Measurements from ENCODE around the gene RNASE4. TPM values are rescaled to one million over a fixed set of nuclear protein-coding genes. Genes with fewer than 3 reads are reported as not detected.

RNASE4 gene
- total and polyA plus RNA-seq, 2 donors (not counting 3 experiments of a cell fraction or from before 2014, with no cell fraction given): 6.9 to 27.4 TPM

DNA sequence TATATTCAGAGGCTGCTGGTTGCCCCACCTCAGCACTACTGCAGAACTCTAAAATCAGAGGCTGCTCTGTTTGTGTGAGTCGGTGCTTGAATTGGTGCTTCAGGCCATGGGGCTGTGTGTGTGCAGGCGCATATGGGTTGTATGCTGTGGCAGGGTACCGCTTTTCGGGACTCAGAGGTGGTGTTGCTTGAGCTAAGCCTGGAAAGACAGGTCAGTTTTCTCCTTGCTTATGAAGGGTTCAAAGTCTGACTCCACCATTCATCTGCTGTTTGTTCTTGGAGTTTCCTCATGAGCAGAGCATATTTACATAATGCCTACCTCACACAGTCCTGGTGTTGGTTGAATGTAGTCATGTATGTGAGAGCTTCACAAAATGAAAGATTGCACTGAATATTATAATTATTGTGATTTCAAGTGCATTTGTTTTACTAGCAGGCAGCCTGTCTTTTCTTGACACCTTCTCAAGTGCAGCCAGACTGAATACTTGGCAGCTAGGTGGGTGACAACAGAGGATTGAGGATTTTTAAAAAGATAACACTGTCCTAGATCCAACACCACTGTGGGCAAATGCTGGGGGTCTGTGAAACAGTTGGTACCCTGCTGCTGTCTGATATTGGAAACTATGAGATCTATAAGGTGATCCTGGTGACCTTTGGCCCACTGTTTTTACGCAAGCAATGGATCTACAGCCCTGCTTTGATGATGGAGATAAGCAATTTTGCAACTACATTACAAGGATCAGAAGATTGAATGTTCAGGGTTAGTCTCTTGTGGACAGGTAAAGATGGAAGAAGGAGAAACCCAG lies 3.2 kb downstream of the RNASE4 start:
- H3K9ac ChIP-seq (replicated peaks; ENCODE audit: extremely low read depth, insufficient read depth, low read length): no peak overlapping the region
- no peak overlapping the region for H3K4me2 ChIP-seq (ENCODE audit: insufficient read depth, low read length)
- H3K9me3 ChIP-seq (replicated peaks; ENCODE audit: control insufficient read depth, insufficient read depth, low read length): no peaks in the 10 kb centered on the region
- no peaks in the 10 kb centered on the region for H3K36me3 ChIP-seq (ENCODE audit: control insufficient read depth in 2 of 2, extremely low read depth in 1 of 2, insufficient read depth in 2 of 2, low read length in 2 of 2)
- TF ChIP-seq JUN (IDR thresholded peaks at IDR 0.05; ENCODE audit: borderline replicate concordance, insufficient read depth, insufficient read length, low read depth): no peak
- no peak for TF ChIP-seq FOS (IDR thresholded peaks at IDR 0.05; ENCODE audit: borderline replicate concordance, insufficient read depth, low read length)
- no peaks in the 10 kb centered on the region for H4K20me1 ChIP-seq (replicated peaks; ENCODE audit: control insufficient read depth, extremely low read depth, insufficient read depth, low read length)
- POLR2A ChIA-PET: interaction anchor here (0.6 kb wide), 1 partner anchor 47 kb away, joined by 4 read pairs; no protein-coding TSS in a partner anchor
- H3K4me1 ChIP-seq (ENCODE audit: control insufficient read depth, extremely low read depth, insufficient read depth, low read length): peaks cover 15% of the 10 kb centered on the region
- no peak overlapping the region for H2AFZ ChIP-seq (ENCODE audit: low read depth, low read length)
- BruUV-seq (replicated peaks): no TSS peak
- CTCF ChIA-PET: no interaction called here
- H3K79me2 ChIP-seq (ENCODE audit: control insufficient read depth, insufficient read depth, low read length): no peaks in the 10 kb centered on the region
- intact Hi-C loops (cut with micrococcal nuclease) (no loop called here), dilution Hi-C loops (cut with MboI; ENCODE audit: extremely low pct_ligation_motif_present, low sequenced_read_pairs) (no loop called here)
- no peaks in the 10 kb centered on the region for H3K9me1 ChIP-seq (replicated peaks; ENCODE audit: control insufficient read depth, extremely low read depth, insufficient read depth, low read length)
- H3K27ac ChIP-seq (ENCODE audit: insufficient read depth, low read depth, low read length): no peak overlapping the region
- no peaks in the 10 kb centered on the region for H3K27me3 ChIP-seq (ENCODE audit: control insufficient read depth in 2 of 2, insufficient read depth in 2 of 2, low read length in 2 of 2)
- DNase-seq (ENCODE audit: low read depth, low spot score) (no peak), FAIRE-seq (no peak)
- no peak overlapping the region for H3K4me3 ChIP-seq (replicated peaks in 1 of 3; ENCODE audit: insufficient read depth in 1 of 3, low read depth in 1 of 3, low read length in 3 of 3)

DNA sequence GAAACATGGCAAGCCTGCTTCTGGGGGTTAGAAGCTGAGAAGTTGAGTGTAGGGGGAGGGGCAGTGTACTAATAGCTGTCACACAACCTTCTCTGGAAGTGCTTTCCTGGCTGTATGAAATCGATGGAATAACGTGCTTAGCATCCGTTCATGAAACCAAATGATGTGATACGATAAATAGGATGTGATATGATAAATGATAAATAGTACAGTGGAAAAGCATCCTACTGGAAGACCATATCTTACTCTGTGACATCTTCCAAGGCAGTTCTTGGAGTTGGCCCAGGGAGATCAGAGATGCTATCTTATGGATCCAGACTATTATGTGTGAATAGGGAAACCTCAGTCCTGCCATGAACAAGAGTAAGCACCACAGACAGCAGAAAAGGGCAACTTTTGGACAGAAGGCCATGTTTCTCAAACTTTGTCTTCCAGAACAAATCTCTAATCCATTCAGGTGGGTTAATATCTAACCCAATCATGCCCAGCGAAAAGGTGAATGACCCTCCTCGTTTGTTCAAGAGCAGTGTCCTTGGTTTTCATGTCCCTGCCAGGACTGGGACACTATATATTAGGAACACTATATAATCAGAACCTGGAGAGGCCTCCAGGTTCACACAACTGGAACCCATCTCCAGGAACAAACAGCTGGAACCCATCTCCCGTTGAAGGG lies 3.9 kb downstream of the RNASE4 start, which contains the start of gene ANG:
ANG (plus strand) TSS at position 598 of the 673 bp plus-strand sequence. CDS start 4,801 bp downstream, outside the sequence.
- FAIRE-seq (no peak), DNase-seq (ENCODE audit: low read depth, low spot score) (no peak)
- BruUV-seq (replicated peaks): no TSS peak
- H3K9ac ChIP-seq (replicated peaks; ENCODE audit: extremely low read depth, insufficient read depth, low read length): no peak within 1 kb of the TSS
- peaks cover 15% of the 10 kb centered on the region for H3K4me1 ChIP-seq (ENCODE audit: control insufficient read depth, extremely low read depth, insufficient read depth, low read length)
- dilution Hi-C loops (cut with MboI; ENCODE audit: extremely low pct_ligation_motif_present, low sequenced_read_pairs) (no loop called here), intact Hi-C loops (cut with micrococcal nuclease) (no loop called here)
- CTCF ChIA-PET: interaction anchor here (1.0 kb wide), 1 partner anchor 75 kb away, joined by 4 read pairs; no protein-coding TSS in a partner anchor
- no peaks in the 10 kb centered on the region for H3K9me3 ChIP-seq (replicated peaks; ENCODE audit: control insufficient read depth, insufficient read depth, low read length)
- H3K4me3 ChIP-seq (replicated peaks in 1 of 3; ENCODE audit: insufficient read depth in 1 of 3, low read depth in 1 of 3, low read length in 3 of 3): no peak within 1 kb of the TSS
- H4K20me1 ChIP-seq (replicated peaks; ENCODE audit: control insufficient read depth, extremely low read depth, insufficient read depth, low read length): no peaks in the 10 kb centered on the region
- no peaks in the 10 kb centered on the region for H3K36me3 ChIP-seq (ENCODE audit: control insufficient read depth in 2 of 2, extremely low read depth in 1 of 2, insufficient read depth in 2 of 2, low read length in 2 of 2)
- no peaks in the 10 kb centered on the region for H3K9me1 ChIP-seq (replicated peaks; ENCODE audit: control insufficient read depth, extremely low read depth, insufficient read depth, low read length)
- no peak within 1 kb of the TSS for H3K4me2 ChIP-seq (ENCODE audit: insufficient read depth, low read length)
- POLR2A ChIA-PET: no interaction called here
- H3K79me2 ChIP-seq (ENCODE audit: control insufficient read depth, insufficient read depth, low read length): no peaks in the 10 kb centered on the region
- no peak within 1 kb of the TSS for H2AFZ ChIP-seq (ENCODE audit: low read depth, low read length)
- TF ChIP-seq POLR2AphosphoS5 (IDR thresholded peaks at IDR 0.05; ENCODE audit: insufficient read depth, low read depth, low read length) (no peak), JUN (IDR thresholded peaks at IDR 0.05; ENCODE audit: borderline replicate concordance, insufficient read depth, insufficient read length, low read depth) (no peak), FOS (IDR thresholded peaks at IDR 0.05; ENCODE audit: borderline replicate concordance, insufficient read depth, low read length) (no peak), POLR2A (IDR thresholded peaks at IDR 0.05; ENCODE audit: low read depth, low read length) (no peak), GATA2 (IDR thresholded peaks at IDR 0.05; ENCODE audit: insufficient read depth, insufficient read length, low read depth, low read length) (no peak), EZH2 (IDR thresholded peaks at IDR 0.05; ENCODE audit: borderline replicate concordance, low read depth, low read length, severe bottlenecking) (no peak), MYC (IDR thresholded peaks at IDR 0.05; ENCODE audit: low read depth, low read length) (no peak)
- TF ChIP-seq, protein P1, sequence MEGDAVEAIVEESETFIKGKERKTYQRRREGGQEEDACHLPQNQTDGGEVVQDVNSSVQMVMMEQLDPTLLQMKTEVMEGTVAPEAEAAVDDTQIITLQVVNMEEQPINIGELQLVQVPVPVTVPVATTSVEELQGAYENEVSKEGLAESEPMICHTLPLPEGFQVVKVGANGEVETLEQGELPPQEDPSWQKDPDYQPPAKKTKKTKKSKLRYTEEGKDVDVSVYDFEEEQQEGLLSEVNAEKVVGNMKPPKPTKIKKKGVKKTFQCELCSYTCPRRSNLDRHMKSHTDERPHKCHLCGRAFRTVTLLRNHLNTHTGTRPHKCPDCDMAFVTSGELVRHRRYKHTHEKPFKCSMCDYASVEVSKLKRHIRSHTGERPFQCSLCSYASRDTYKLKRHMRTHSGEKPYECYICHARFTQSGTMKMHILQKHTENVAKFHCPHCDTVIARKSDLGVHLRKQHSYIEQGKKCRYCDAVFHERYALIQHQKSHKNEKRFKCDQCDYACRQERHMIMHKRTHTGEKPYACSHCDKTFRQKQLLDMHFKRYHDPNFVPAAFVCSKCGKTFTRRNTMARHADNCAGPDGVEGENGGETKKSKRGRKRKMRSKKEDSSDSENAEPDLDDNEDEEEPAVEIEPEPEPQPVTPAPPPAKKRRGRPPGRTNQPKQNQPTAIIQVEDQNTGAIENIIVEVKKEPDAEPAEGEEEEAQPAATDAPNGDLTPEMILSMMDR (IDR thresholded peaks at IDR 0.05; ENCODE audit: extremely low read depth in 1 of 2, insufficient read depth in 1 of 2, low read depth in 1 of 2, low read length in 2 of 2): no peak
- TF ChIP-seq, protein P2, sequence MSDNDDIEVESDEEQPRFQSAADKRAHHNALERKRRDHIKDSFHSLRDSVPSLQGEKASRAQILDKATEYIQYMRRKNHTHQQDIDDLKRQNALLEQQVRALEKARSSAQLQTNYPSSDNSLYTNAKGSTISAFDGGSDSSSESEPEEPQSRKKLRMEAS (IDR thresholded peaks at IDR 0.05; ENCODE audit: insufficient read depth, insufficient read length): no peak
- no peak within 1 kb of the TSS for H3K27ac ChIP-seq (ENCODE audit: insufficient read depth, low read depth, low read length)
- no peaks in the 10 kb centered on the region for H3K27me3 ChIP-seq (ENCODE audit: control insufficient read depth in 2 of 2, insufficient read depth in 2 of 2, low read length in 2 of 2)
